Stimulated activated CD4-positive, alpha-beta T cell treated with anti-CD3 and anti-CD28 coated beads, Interleukin-2, amount 100 ng/mL, for 4 hours (primary cell): ENCODE measurements around the gene NR1H2.

Experiments
- DNase-seq: peaks from one replicate; pipeline ENCODE4 v3.0.0-alpha.2; 2020; ENCODE audit warnings: low read depth

Gene NR1H2

DNA sequence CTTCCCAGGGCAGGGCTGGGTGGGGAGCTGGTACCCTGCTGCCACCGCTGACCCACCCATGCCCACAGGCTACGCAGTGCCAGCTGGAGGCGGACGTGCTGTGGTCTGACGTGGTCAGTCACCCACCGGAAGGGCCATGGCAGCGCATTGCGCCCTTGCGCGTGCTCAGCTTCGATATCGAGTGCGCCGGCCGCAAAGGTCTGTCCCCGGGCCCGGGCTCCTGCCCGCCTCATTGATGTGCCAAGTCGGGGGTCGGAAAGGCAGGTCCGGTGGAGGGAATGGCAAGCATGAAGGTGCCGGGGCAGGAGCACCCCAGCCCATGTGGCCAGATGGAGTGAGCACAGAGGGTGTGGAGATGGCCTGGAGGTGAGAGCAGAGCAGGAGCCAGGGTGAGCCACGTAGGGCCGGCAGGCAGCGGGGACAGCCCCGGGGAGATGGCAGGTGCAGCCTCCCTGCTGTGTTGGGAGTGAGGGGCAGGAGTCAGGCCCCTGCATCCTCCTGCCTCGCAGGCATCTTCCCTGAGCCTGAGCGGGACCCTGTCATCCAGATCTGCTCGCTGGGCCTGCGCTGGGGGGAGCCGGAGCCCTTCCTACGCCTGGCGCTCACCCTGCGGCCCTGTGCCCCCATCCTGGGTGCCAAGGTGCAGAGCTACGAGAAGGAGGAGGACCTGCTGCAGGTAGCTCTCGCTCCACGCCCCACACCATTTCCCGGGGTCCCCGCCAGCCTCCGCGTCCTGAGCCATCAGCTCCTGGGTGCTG is 26.5 kb downstream of the NR1H2 start:
- no peak for DNase-seq

- DNase-seq: no peak
Observed at GRCh38 chr19:50406156-50406820, 30.0 kb downstream of the NR1H2 start.

- no peak for DNase-seq
Observed at GRCh38 chr19:50406829-50407228, 30.6 kb downstream of the NR1H2 start.

- no peak for DNase-seq
Observed at GRCh38 chr19:50409347-50409746, 33.1 kb downstream of the NR1H2 start.

DNA sequence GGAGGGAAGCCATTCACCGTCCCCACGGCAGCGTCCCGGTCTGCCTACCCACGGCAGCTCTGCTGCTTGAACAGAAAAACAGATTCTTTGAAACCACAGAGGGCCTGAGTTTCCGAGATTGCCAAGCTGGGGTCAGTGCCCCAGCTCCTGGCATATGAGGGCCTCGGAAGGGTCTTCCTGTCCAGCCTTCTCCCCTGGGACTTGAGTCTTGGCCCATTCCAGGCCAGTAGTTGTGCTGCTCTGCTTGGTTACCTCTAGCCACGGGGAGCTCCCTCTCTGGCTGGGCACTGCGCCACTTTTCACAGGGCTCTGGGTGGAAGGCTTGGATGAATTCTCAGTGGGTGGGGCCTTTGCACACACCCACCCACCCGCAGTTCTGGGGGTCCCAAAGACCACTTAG is 33.9 kb downstream of the NR1H2 start:
- DNase-seq: no peak

DNA sequence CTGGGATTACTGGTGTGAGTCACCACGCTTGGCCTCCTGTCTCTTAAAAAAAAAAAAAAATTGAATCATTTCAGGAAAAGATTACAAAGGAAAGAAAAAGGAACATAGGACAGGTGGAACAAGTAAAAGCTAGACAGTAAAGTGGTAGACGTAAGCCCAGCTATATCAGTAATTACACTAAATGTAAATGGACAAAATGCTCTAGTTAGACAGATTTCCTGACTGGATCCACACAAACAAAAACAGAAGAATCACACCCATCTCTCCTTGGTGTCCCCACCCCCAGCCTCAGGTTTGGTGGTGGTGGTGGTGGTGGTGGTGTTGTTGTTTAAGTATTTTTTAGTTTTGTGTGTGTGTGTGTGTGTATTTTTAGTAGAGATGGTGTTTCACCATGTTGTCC is 36.2 kb downstream of the NR1H2 start:
- no peak for DNase-seq

DNA sequence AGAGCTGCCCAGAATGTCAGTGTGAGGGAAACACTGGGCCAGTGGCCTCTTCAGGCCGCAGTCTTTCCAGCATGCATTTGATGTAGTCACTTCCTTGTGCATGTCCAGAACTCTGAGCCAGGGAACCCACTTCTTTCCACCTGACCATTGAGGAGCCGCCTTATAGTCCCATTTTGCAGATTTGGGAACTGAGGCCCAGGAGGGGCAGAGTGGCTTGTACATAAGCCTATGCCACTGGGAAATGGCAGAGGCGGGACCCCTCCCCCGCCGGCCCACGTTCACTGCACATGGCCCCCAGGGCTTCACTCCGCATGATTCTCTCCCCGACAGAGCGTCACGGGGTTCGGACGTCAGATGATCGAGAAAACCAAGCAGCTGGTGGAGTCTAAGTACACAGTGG is 36.8 kb downstream of the NR1H2 start:
- DNase-seq: no peak

DNA sequence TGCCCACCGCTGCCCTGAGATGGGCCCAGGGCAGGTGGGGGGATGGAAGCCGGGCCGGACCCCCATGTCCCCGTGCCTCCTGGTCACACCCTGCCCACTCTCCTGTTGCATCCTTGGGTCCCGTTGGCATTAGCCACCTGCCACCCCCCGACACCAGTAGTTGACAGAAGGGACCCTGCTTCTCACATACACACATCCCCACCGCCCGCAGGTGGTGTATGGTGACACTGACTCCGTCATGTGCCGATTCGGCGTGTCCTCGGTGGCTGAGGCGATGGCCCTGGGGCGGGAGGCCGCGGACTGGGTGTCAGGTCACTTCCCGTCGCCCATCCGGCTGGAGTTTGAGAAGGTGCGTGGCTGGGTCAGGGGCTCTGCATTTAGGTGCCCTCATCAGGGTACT is 37.3 kb downstream of the NR1H2 start:
- no peak for DNase-seq

DNA sequence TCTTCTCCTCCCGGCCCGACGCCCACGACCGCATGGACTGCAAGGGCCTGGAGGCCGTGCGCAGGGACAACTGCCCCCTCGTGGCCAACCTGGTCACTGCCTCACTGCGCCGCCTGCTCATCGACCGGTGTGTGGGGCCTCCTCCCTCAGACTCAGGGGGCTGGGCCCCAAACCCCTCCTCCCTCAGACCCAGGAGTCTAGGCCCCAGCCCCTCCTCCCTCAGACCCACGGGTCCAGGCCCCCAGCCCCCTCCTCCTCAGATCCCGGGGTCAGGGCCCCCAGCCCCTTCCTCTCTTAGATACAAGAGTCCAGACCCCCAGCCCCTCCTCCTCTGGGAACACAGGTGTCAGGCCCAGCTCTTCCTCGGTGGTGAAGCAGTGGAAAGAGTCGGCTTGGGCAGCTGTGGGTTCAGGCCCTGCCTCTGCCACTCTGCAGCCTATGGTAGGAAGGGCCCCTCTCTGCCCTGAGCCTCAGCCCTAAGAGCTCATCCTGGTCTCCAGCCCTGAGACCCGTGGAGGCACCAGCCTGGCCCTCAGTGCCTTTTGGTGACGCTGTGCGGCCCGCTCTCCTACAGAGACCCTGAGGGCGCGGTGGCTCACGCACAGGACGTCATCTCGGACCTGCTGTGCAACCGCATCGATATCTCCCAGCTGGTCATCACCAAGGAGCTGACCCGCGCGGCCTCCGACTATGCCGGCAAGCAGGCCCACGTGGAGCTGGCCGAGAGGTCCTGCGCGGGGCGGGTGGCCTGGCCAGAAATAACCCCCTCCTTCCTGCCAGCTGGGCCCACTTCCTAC is 38.8 kb downstream of the NR1H2 start:
- DNase-seq: peak; percentile 61

DNA sequence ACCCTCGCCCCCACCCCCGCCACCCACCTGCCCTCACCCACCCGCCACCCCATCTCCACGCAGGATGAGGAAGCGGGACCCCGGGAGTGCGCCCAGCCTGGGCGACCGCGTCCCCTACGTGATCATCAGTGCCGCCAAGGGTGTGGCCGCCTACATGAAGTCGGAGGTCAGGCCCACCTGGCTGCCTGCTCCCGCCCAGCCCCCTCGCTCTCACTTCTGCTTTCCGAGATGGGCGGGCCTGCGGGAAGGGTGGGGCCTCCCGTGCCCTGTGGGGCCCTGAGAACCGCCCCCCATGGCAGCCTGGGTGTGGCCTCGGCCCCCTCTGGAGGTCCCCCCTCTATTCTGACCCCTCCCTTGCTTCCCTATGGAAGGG is 39.4 kb downstream of the NR1H2 start:
- DNase-seq: no peak

DNA sequence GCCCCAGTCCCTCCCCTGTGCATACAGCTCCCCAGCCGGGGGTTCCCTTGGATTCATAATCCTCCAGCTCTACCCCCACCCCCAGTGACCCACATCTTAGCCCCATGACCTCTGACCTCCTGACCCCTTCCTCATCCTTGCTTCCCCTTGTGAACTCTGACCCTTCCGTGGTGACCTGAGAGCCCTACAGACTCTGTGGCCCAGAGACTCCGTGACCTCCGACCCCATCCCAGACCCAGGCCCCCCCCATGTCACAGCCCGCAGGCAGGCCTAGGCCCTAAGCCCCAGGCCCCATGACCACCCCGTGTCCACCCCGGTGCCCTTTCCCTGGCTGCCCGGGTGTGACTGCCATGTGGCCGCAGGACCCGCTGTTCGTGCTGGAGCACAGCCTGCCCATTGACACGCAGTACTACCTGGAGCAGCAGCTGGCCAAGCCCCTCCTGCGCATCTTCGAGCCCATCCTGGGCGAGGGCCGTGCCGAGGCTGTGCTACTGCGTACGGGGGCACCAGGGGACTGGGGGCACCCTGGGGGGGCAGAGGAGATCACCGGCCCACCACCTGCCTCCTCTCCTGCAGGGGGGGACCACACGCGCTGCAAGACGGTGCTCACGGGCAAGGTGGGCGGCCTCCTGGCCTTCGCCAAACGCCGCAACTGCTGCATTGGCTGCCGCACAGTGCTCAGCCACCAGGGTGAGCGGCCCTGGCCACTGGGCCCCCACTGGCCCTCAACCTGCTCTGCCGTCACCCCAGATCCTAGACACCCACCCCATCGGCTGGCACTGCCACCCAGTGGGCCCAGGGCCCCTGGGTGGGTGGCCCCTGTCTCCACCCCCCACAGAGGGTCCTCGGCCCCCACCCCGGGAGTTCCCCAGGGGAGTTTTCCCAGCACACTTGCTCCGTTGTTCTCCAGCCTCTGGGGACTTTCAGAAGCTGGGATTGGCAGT is 40.0 kb downstream of the NR1H2 start:
- DNase-seq: no peak

DNA sequence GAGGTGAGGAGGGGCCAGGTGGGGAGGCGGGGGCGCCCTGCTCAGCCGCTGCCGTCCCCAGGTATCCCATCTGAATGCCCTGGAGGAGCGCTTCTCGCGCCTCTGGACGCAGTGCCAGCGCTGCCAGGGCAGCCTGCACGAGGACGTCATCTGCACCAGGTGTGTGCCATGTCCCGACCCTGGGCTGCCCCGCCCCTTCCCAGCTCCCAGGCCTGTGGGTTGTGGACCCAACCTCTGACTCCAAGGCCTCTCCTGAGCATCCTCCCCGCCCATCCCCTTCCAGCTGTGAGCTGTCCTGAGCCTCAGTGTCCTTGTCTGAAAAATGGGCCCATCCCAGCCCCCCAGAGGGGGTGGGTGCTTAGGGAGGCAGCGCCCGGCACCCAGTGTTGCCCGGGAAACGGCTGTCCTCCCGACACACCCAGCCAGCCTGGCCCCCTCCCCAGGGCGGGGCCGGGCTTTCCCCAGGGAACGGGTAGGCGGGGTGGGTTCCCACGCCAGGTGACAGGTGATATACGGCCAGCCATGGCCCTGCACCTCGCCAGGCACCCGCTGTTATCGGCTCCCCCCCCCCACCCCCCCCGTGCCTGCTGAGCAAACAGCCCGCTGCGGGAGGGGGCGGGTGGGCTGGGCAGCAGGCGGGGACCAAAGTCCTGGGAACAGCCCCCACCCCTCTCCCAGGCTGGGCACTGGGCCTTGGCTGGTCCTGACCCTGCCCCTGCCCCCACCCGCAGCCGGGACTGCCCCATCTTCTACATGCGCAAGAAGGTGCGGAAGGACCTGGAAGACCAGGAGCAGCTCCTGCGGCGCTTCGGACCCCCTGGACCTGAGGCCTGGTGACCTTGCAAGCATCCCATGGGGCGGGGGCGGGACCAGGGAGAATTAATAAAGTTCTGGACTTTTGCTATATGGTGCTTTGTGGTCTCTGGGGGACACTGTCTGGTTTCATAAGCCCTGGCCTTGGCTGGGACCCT is 41.1 kb downstream of the NR1H2 start:
- DNase-seq: no peak

DNA sequence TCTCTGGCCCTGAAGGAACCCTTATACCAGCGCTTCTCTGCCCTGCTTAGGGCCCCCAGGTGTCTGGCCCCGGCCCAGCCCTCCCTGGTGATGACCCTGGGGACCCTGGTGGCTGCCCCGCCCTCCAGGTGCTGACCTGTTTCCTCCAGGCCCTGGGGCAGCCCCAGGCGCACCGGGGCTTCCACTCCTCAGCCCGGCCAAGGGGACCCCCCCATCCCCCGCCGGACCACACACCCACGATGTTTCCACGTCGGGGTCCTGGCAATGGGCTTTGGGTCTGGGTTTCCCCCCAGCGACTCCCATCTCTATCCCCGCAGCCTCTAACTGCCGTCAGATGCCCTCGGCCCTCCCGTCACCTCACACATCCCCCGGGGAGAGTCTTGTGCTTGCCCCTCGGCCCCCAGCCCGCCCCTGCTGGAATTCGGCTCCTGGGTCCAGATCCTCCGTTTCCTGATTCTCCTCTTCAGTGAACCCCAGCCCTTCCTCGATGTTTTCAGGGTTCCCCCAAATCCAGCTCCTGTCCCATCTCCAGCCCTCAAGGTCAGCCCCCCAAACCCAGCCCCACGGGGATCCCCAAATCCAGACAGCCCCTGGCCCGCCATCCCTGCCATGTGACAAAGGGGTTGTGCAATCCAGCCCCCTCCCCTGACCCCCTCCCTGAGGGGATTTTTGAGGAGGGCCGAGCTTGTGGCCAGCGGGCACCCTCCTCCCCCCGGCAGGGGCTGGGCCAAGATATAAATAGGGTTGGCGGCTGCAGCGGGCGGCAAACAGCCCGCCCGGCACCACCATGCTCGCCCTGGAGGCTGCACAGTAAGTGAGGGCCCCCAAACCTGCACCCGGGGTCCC is 42.1 kb downstream of the NR1H2 start, which contains the start of gene SPIB:
SPIB (plus strand) TSS at position 763 of the 846 bp plus-strand sequence; CDS start at position 788, 25 bp downstream.
- no peak for DNase-seq

DNA sequence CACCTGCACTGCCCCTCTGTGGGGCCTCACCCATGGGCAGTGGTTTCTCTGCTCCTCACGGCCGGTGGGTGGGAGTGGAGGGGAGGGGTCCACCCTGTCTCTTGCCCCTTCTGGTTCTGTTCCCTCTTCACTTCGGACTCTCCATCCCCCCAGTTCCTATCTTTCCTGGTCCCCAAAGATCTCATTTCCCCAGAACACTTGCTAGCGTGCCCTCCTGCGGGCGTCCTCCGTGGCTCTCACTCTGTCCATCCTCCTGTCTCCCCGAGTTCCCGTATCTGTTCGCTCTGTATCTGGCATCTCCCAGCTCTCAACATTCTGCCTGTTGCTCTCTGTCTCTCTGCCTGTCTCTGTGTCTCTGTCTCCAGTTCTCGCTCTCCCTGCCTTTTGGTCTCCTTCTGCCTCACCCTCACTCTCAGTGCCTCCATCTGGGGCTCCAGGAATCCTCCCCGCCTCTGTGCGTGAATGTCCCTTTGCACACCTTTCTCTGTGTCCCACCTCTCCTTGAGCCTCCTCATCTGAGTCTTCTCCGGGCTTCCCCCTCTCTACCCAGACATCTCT is 42.8 kb downstream of the NR1H2 start:
- DNase-seq: no peak

- no peak for DNase-seq
Observed at GRCh38 chr19:50419580-50420035, 43.4 kb downstream of the NR1H2 start.

DNA sequence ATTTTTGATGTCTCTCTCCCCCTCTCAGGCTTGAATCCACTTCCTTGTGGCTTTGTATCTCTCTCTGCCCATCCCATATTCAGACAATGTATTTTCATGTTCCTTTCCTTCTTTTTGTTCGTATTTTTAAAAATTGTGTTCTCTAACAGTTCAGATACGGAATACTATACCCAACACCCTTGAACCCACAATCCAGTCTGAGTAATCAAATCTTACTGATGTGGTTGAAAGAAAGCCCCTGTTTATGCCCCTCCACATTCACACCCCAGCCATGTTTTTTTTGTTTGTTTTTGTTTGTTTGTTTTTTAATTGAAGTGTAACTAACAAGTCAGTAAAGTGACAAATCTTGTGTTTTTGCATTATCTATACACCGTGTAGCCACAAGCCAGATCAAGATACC is 43.9 kb downstream of the NR1H2 start:
- DNase-seq: no peak

DNA sequence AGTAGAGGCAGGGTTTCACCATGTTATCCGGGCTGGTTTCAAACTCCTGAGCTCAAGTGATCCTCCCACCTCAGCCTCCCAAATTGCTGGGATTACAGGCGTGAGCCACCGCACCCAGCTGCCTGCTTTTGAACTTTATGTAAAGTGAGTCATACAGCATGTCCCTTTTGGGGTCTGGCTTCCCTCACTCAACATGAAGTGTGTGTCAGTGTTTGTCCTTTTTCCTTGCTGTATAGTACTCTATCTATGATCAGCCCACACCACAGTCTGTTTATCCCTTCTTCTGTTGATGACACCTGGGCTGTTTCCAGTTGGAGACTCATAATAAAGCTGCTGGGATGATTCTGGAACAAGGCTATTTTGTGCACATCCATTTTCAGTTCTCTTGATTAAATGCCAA is 44.6 kb downstream of the NR1H2 start:
- DNase-seq: no peak

DNA sequence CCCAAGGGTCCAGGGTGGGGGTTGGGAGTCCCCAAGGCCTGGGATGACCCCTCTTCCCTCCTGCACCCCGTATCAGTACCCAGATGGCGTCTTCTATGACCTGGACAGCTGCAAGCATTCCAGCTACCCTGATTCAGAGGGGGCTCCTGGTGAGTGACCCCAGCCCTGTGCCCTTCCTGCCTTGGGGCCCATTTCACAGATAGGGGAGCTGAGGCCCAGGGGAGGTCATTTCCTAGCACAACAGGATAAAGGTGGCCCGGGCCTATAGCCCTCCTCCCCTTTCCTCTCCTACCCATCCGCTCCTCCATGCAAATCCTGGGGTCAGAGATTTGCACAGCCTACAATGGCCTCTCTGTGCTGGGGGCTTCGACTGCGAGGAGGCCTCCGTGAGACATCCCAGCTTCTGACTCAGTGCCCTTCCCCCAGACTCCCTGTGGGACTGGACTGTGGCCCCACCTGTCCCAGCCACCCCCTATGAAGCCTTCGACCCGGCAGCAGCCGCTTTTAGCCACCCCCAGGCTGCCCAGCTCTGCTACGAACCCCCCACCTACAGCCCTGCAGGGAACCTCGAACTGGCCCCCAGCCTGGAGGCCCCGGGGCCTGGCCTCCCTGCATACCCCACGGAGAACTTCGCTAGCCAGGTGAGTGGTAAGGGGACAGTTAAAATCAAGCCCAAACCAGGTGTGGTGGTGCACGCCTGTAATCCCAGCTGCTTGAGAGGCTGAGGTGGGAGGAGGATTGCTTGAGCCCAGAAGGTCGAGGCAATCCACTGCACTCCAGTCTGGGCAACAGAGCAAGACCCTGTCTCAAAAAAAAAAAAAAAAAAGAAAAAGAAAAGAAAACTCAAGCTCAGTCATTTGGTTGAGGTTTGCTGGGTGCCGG is 46.4 kb downstream of the NR1H2 start:
- DNase-seq: no peak
